Thymus (tissue), 11 donors: ENCODE results near the gene CLSTN2. TPM values are rescaled to one million over a fixed set of nuclear protein-coding genes. Genes with fewer than 3 reads are reported as not detected.

Experiments used
- DNase-seq, 9 donors: peaks; one replicate each; pipeline ENCODE4 v3.0.0-alpha.2; 2013; ENCODE audit warnings: low spot score in 9 of 9, low read depth in 6 of 9, missing footprints in 1 of 9
- H3K27ac ChIP-seq, 2 donors: one replicate each; pipeline ENCODE4 v1.5.1; 2013; ENCODE audit warnings: control low read depth in 1 of 2, low read depth in 1 of 2, low read length in 1 of 2, mild to moderate bottlenecking in 1 of 2, moderate library complexity in 1 of 2
- H3K27me3 ChIP-seq, 2 donors: one replicate each; pipeline ENCODE4 v1.5.1; 2013; ENCODE audit warnings: low read length in 1 of 2; ENCODE audit not compliant: control insufficient read depth in 2 of 2, insufficient read depth in 1 of 2
- H3K36me3 ChIP-seq, 2 donors: one replicate each; pipeline ENCODE4 v1.5.1; 2013; ENCODE audit warnings: low read length in 1 of 2, mild to moderate bottlenecking in 1 of 2, moderate library complexity in 1 of 2; ENCODE audit not compliant: control insufficient read depth in 2 of 2, insufficient read depth in 2 of 2
- H3K4me1 ChIP-seq, 2 donors: one replicate each; pipeline ENCODE4 v1.5.1; 2013; ENCODE audit warnings: low read length in 2 of 2; ENCODE audit not compliant: control insufficient read depth in 2 of 2, insufficient read depth in 2 of 2
- H3K4me3 ChIP-seq, 2 donors: one replicate each; pipeline ENCODE4 v1.5.1; 2013; ENCODE audit warnings: low read length in 2 of 2, control low read depth in 1 of 2, mild to moderate bottlenecking in 1 of 2
- H3K9me3 ChIP-seq, 2 donors: one replicate each; pipeline ENCODE4 v1.5.1; 2013; ENCODE audit warnings: low read length in 1 of 2, mild to moderate bottlenecking in 1 of 2; ENCODE audit not compliant: control insufficient read depth in 2 of 2, insufficient read depth in 1 of 2
- WGBS: extraction: QIAGEN DNeasy Blood & Tissue Kit; methylation state at CpG from one replicate; pipeline ENCODE4 v1.1.7; 2013; 5-methylcytosine and 5-hydroxymethylcytosine counted together
- polyA plus RNA-seq: library from polyadenylated mRNA; stranded (reverse); fragments of 200-250 nt; gene quantifications from one replicate; pipeline ENCODE4 v1.2.3, GENCODE V29; 2013
- total RNA-seq: library from RNA; stranded (reverse); fragments of 120-200 nt; gene quantifications from one replicate; pipeline ENCODE4 v1.2.4, GENCODE V29; 2013
- donor health status: healthy.

The CLSTN2 gene
- total and polyA plus RNA-seq, 2 donors = 0.25 to 0.61 TPM

GRCh38 chr3:140347151-140347550, 412.2 kb downstream of the CLSTN2 start:
- no peak for DNase-seq
- H3K9me3 ChIP-seq = no peaks in the 10 kb centered on the region

DNA sequence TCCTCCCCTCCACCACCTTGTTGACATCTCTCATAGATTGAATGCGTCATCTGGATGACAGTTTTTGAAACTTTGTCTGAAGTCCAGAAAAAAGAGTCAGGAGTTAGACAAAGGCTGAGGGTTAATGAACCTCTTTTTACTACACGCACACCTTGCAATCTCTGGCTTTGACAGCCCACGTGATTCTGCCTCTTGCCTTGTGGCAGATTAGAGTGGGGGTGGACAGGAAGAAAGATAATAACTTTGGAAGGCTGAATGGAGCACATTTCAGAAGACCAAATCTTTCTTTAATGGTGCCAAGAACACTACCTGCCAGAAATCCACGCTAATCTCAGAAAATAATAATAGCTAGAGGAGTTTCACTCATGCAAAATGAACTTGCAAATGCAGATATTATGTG, 415.0 kb downstream of the CLSTN2 start:
- Histone ChIP-seq H3K4me3 (no peak overlapping the region), H3K27ac (no peak overlapping the region), H3K27me3 (no peaks in the 10 kb centered on the region), H3K9me3 (no peaks in the 10 kb centered on the region), H3K4me1 (no peaks in the 10 kb centered on the region), H3K36me3 (no peaks in the 10 kb centered on the region)
- DNase-seq = no peak
- WGBS = 88% methylated on average over 4 of the region's 4 CpGs

More at GRCh38 chr3:140347151-140347550, 412.2 kb downstream of the CLSTN2 start:
- H3K27ac ChIP-seq = no peak overlapping the region
- no peak overlapping the region for H3K4me3 ChIP-seq
- no peaks in the 10 kb centered on the region for H3K27me3 ChIP-seq
- no peaks in the 10 kb centered on the region for H3K36me3 ChIP-seq
- no peaks in the 10 kb centered on the region for H3K4me1 ChIP-seq

DNA sequence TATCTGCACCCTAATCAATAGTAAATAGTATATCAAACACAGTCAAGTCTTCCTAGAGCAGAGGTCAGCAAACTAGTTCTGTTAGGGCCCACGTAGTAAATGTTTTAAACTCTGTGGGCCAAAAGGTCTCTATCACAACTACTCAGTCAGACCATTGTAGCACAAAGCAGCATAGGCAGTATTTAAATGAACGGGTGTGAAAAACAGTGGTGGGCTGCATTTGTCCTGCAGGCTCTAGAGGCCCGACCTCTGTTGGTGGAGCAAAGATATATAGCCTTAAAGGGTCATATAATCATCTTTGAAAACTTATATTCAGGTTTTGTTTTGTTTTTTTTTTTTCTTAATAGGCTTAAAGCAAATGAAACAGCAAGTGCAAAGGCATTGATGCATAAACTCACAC, 416.5 kb downstream of the CLSTN2 start:
- no peak for DNase-seq
- H3K4me1 ChIP-seq = no peaks in the 10 kb centered on the region
- WGBS = 57% methylated on average over 3 of the region's 3 CpGs

GRCh38 chr3:140355481-140355880, 420.5 kb downstream of the CLSTN2 start:
- Histone ChIP-seq H3K36me3 (no peaks in the 10 kb centered on the region), H3K9me3 (no peaks in the 10 kb centered on the region), H3K4me3 (no peak overlapping the region), H3K4me1 (no peaks in the 10 kb centered on the region), H3K27me3 (no peaks in the 10 kb centered on the region), H3K27ac (no peak overlapping the region)
- WGBS = 85% methylated on average over 3 of the region's 3 CpGs
- no peak for DNase-seq

More for the DNA sequence above, 416.5 kb downstream of the CLSTN2 start:
- Histone ChIP-seq H3K27me3 (no peaks in the 10 kb centered on the region), H3K27ac (no peak overlapping the region), H3K9me3 (no peaks in the 10 kb centered on the region), H3K4me3 (no peak overlapping the region), H3K36me3 (no peaks in the 10 kb centered on the region)

GRCh38 chr3:140358686-140359085, 423.7 kb downstream of the CLSTN2 start:
- Histone ChIP-seq H3K9me3 (no peaks in the 10 kb centered on the region), H3K27me3 (no peaks in the 10 kb centered on the region), H3K4me1 (no peaks in the 10 kb centered on the region), H3K27ac (no peak overlapping the region), H3K4me3 (no peak overlapping the region), H3K36me3 (no peaks in the 10 kb centered on the region)
- no peak for DNase-seq
- WGBS = 87% methylated on average over 3 of the region's 3 CpGs

DNA sequence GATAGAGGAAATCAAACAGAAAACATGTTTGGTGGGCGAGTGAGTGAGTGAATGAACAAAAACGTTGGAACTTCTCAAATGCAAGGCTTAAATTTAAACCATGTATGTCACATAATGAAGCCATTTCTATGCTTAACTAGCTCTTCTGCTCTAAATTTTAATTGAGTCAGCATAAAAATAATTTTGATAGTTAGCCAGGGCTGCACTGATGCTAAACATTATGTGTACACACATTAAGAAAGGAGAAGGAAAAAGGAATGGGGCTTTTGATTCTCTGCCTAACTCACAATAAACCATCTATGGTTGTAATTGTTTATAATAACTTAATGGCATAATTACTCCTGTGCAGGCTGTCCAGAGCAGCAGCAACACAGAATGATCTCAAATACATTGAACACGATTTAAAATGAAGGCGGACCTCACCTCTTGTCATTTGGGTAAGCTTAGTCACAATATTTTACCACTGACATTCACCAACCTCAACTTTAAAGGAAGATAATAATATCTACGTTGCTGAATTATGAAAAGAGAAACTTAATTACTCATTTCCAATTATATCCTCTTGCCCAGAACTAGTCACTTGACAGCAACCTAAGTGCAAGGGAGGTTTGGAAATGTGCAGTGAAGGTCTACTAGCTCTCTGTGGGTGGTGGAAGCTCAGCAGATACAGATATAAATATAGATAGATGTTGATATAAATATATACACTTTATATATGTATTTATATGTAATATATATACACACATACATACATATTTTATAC, 424.4 kb downstream of the CLSTN2 start:
- Histone ChIP-seq H3K9me3 (no peaks in the 10 kb centered on the region), H3K36me3 (no peaks in the 10 kb centered on the region), H3K27me3 (no peaks in the 10 kb centered on the region), H3K4me1 (no peaks in the 10 kb centered on the region), H3K27ac (no peak overlapping the region), H3K4me3 (no peak overlapping the region)
- WGBS = 88% methylated on average over 5 of the region's 5 CpGs
- DNase-seq = no peak

DNA sequence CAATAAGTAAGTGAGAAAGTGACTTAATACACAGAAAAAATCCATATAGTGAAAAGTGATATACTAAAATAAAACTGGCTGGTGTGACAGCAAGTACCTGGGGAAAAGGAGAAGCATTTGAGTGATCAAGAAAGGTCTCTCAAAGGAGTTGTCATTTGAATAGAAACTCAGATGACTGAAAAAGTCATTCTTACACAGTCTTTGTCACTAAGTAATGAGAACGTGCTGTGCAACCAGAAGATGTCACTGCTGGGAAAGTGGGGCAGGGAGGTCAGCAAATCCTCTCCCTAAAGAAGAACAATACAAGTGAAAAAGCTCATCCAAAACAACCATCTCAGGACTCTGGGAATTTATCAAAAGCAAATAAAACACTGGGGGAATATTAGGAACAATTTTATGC, 425.3 kb downstream of the CLSTN2 start:
- Histone ChIP-seq H3K9me3 (no peaks in the 10 kb centered on the region), H3K4me1 (no peaks in the 10 kb centered on the region), H3K27ac (no peak overlapping the region), H3K36me3 (no peaks in the 10 kb centered on the region), H3K4me3 (no peak overlapping the region), H3K27me3 (no peaks in the 10 kb centered on the region)
- DNase-seq = no peak
- 64% methylated on average over 1 of the region's 1 CpG for WGBS

GRCh38 chr3:140363801-140364200, 428.8 kb downstream of the CLSTN2 start:
- Histone ChIP-seq H3K9me3 (no peaks in the 10 kb centered on the region), H3K4me1 (no peaks in the 10 kb centered on the region), H3K27me3 (no peaks in the 10 kb centered on the region), H3K27ac (no peak overlapping the region), H3K4me3 (no peak overlapping the region), H3K36me3 (no peaks in the 10 kb centered on the region)
- DNase-seq = no peak
- 64% methylated on average over 6 of the region's 6 CpGs for WGBS

DNA sequence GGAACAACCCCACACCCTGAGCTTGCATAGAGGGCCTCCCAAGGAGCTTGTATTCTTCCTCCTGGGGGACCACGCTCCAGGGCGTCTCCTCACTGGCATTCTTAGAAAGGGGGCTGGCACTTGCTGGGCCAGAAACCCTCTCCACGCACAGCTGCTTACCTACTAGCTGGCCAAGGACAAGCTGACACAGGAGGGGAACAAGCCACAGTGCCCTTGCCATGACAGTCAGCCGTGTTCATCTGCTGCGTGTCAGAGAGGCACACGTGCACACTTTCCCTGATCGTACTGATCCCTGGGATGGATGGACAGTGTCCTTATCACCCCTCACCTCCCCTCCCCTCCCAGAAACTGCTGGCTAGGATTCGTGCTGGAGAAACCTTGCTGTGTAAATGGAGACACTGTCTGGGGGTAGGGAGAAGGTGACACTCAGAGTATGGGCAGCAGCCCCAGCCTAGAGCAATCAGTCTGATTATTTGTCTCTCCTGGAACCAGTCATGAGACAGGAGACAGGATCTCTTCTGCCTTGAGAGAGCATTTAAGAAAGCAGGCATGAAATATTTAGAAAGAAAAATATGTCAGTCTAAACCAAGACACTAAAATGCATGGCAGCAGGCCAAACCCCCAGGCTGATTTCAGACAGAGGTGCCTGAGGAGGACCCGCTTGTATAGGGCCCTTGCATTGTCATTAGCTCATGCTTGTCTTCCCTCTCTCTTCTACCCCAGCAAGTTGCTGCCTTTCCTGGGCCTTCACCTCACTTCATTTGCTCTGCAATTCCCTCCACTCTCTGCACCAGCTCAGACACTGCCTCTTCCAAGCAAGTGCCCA, 431.1 kb downstream of the CLSTN2 start:
- Histone ChIP-seq H3K36me3 (no peaks in the 10 kb centered on the region), H3K9me3 (no peaks in the 10 kb centered on the region), H3K27me3 (no peaks in the 10 kb centered on the region), H3K4me1 (no peaks in the 10 kb centered on the region), H3K27ac (no peak overlapping the region), H3K4me3 (no peak overlapping the region)
- WGBS = 92% methylated on average over 9 of the region's 9 CpGs
- DNase-seq = no peak
